ENCODE data around the gene LAMP1. TPM values are rescaled to one million over a fixed set of nuclear protein-coding genes. Genes with fewer than 3 reads are reported as not detected.

LAMP1 gene
- total RNA-seq, 1 experiment from 2014 or later, result 29.7 TPM

- no peak for DNase-seq
- Histone ChIP-seq H3K79me2 (ENCODE audit: low read length) (no peaks in the 10 kb centered on the region), H2AFZ (ENCODE audit: low read length) (no peak overlapping the region), H4K20me1 (ENCODE audit: insufficient read depth, low read depth, low read length) (no peaks in the 10 kb centered on the region), H3K4me1 (ENCODE audit: low read length) (no peaks in the 10 kb centered on the region), H3K4me3 (ENCODE audit: low read length) (no peak overlapping the region), H3K27ac (ENCODE audit: low read length) (no peak overlapping the region), H3K4me2 (ENCODE audit: low read depth, low read length, poor library complexity, severe bottlenecking) (no peak overlapping the region), H3K9me3 (ENCODE audit: low read length) (no peaks in the 10 kb centered on the region), H3K36me3 (ENCODE audit: insufficient read depth, low read length) (peaks cover 7% of the 10 kb centered on the region), H3K9me2 (replicated peaks; ENCODE audit: insufficient read depth, low read length) (no peaks in the 10 kb centered on the region), H3K9ac (ENCODE audit: low read length) (no peak overlapping the region), H3K27me3 (ENCODE audit: low read length) (no peaks in the 10 kb centered on the region)
Observed at GRCh38 chr13:113325779-113326178, 28.7 kb downstream of the LAMP1 start.

GRCh38 chr13:113327391-113327765, 30.3 kb downstream of the LAMP1 start:
- Histone ChIP-seq H3K4me2 (ENCODE audit: low read depth, low read length, poor library complexity, severe bottlenecking) (no peak overlapping the region), H4K20me1 (ENCODE audit: insufficient read depth, low read depth, low read length) (no peaks in the 10 kb centered on the region), H3K79me2 (ENCODE audit: low read length) (no peaks in the 10 kb centered on the region), H3K9me2 (replicated peaks; ENCODE audit: insufficient read depth, low read length) (no peaks in the 10 kb centered on the region), H3K9me3 (ENCODE audit: low read length) (no peaks in the 10 kb centered on the region), H3K4me1 (ENCODE audit: low read length) (no peaks in the 10 kb centered on the region), H3K9ac (ENCODE audit: low read length) (no peak overlapping the region), H3K4me3 (ENCODE audit: low read length) (no peak overlapping the region), H3K36me3 (ENCODE audit: insufficient read depth, low read length) (peaks cover 7% of the 10 kb centered on the region; the same call in 1 of the 2 replicates), H3K27me3 (ENCODE audit: low read length) (no peaks in the 10 kb centered on the region), H2AFZ (ENCODE audit: low read length) (no peak overlapping the region), H3K27ac (ENCODE audit: low read length) (no peak overlapping the region)
- DNase-seq, result no peak

- Histone ChIP-seq H3K36me3 (ENCODE audit: insufficient read depth, low read length) (peaks cover 7% of the 10 kb centered on the region; the same call in 1 of the 2 replicates), H3K27me3 (ENCODE audit: low read length) (no peaks in the 10 kb centered on the region), H2AFZ (ENCODE audit: low read length) (no peak overlapping the region), H3K4me2 (ENCODE audit: low read depth, low read length, poor library complexity, severe bottlenecking) (no peak overlapping the region), H3K79me2 (ENCODE audit: low read length) (no peaks in the 10 kb centered on the region), H3K4me1 (ENCODE audit: low read length) (no peaks in the 10 kb centered on the region), H3K9me3 (ENCODE audit: low read length) (no peaks in the 10 kb centered on the region), H4K20me1 (ENCODE audit: insufficient read depth, low read depth, low read length) (no peaks in the 10 kb centered on the region), H3K27ac (ENCODE audit: low read length) (no peak overlapping the region), H3K9ac (ENCODE audit: low read length) (no peak overlapping the region), H3K4me3 (ENCODE audit: low read length) (no peak overlapping the region), H3K9me2 (replicated peaks; ENCODE audit: insufficient read depth, low read length) (no peaks in the 10 kb centered on the region)
- no peak for DNase-seq
Observed at GRCh38 chr13:113327766-113328471, 30.9 kb downstream of the LAMP1 start.

GRCh38 chr13:113328851-113329250, 31.8 kb downstream of the LAMP1 start:
- H3K4me2 ChIP-seq (ENCODE audit: low read depth, low read length, poor library complexity, severe bottlenecking), result no peak overlapping the region
- no peak overlapping the region for H3K9ac ChIP-seq (ENCODE audit: low read length)
- no peaks in the 10 kb centered on the region for H3K4me1 ChIP-seq (ENCODE audit: low read length)
- H2AFZ ChIP-seq (ENCODE audit: low read length), result no peak overlapping the region
- H3K9me2 ChIP-seq (replicated peaks; ENCODE audit: insufficient read depth, low read length), result no peaks in the 10 kb centered on the region
- H4K20me1 ChIP-seq (ENCODE audit: insufficient read depth, low read depth, low read length), result no peaks in the 10 kb centered on the region
- H3K79me2 ChIP-seq (ENCODE audit: low read length), result no peaks in the 10 kb centered on the region
- DNase-seq, result no peak
- H3K27ac ChIP-seq (ENCODE audit: low read length), result no peak overlapping the region
- H3K4me3 ChIP-seq (ENCODE audit: low read length), result no peak overlapping the region
- H3K27me3 ChIP-seq (ENCODE audit: low read length), result no peaks in the 10 kb centered on the region
- H3K36me3 ChIP-seq (ENCODE audit: insufficient read depth, low read length), result peaks cover 1% of the 10 kb centered on the region; the same call in 1 of the 2 replicates
- H3K9me3 ChIP-seq (ENCODE audit: low read length), result no peaks in the 10 kb centered on the region

- H3K36me3 ChIP-seq (ENCODE audit: insufficient read depth, low read length), result no peaks in the 10 kb centered on the region
- no peak overlapping the region for H3K4me2 ChIP-seq (ENCODE audit: low read depth, low read length, poor library complexity, severe bottlenecking)
- H3K9ac ChIP-seq (ENCODE audit: low read length), result no peak overlapping the region
- H3K4me3 ChIP-seq (ENCODE audit: low read length), result no peak overlapping the region
- DNase-seq, result no peak
- no peaks in the 10 kb centered on the region for H3K9me3 ChIP-seq (ENCODE audit: low read length)
- no peak overlapping the region for H2AFZ ChIP-seq (ENCODE audit: low read length)
- H3K27ac ChIP-seq (ENCODE audit: low read length), result no peak overlapping the region
- H3K4me1 ChIP-seq (ENCODE audit: low read length), result no peaks in the 10 kb centered on the region
- H3K27me3 ChIP-seq (ENCODE audit: low read length), result no peaks in the 10 kb centered on the region
- no peaks in the 10 kb centered on the region for H3K79me2 ChIP-seq (ENCODE audit: low read length)
- no peaks in the 10 kb centered on the region for H4K20me1 ChIP-seq (ENCODE audit: insufficient read depth, low read depth, low read length)
- H3K9me2 ChIP-seq (replicated peaks; ENCODE audit: insufficient read depth, low read length), result no peaks in the 10 kb centered on the region
Observed at GRCh38 chr13:113329656-113330312, 32.7 kb downstream of the LAMP1 start.

- H3K79me2 ChIP-seq (ENCODE audit: low read length), result no peaks in the 10 kb centered on the region
- H4K20me1 ChIP-seq (ENCODE audit: insufficient read depth, low read depth, low read length), result no peaks in the 10 kb centered on the region
- no peak overlapping the region for H3K27ac ChIP-seq (ENCODE audit: low read length)
- no peak overlapping the region for H2AFZ ChIP-seq (ENCODE audit: low read length)
- H3K36me3 ChIP-seq (ENCODE audit: insufficient read depth, low read length), result no peaks in the 10 kb centered on the region
- no peak for DNase-seq
- no peak overlapping the region for H3K9ac ChIP-seq (ENCODE audit: low read length)
- no peaks in the 10 kb centered on the region for H3K4me1 ChIP-seq (ENCODE audit: low read length)
- no peaks in the 10 kb centered on the region for H3K9me2 ChIP-seq (replicated peaks; ENCODE audit: insufficient read depth, low read length)
- H3K4me2 ChIP-seq (ENCODE audit: low read depth, low read length, poor library complexity, severe bottlenecking), result no peak overlapping the region
- H3K9me3 ChIP-seq (ENCODE audit: low read length), result no peaks in the 10 kb centered on the region
- no peaks in the 10 kb centered on the region for H3K27me3 ChIP-seq (ENCODE audit: low read length)
- no peak overlapping the region for H3K4me3 ChIP-seq (ENCODE audit: low read length)
Observed at GRCh38 chr13:113332615-113333014, 35.6 kb downstream of the LAMP1 start.

- H3K9me2 ChIP-seq (replicated peaks; ENCODE audit: insufficient read depth, low read length), result no peaks in the 10 kb centered on the region
- no peaks in the 10 kb centered on the region for H3K4me1 ChIP-seq (ENCODE audit: low read length)
- no peaks in the 10 kb centered on the region for H3K79me2 ChIP-seq (ENCODE audit: low read length)
- no peaks in the 10 kb centered on the region for H3K9me3 ChIP-seq (ENCODE audit: low read length)
- H2AFZ ChIP-seq (ENCODE audit: low read length), result no peak overlapping the region
- no peak overlapping the region for H3K27ac ChIP-seq (ENCODE audit: low read length)
- no peaks in the 10 kb centered on the region for H3K27me3 ChIP-seq (ENCODE audit: low read length)
- no peak overlapping the region for H3K4me2 ChIP-seq (ENCODE audit: low read depth, low read length, poor library complexity, severe bottlenecking)
- no peaks in the 10 kb centered on the region for H4K20me1 ChIP-seq (ENCODE audit: insufficient read depth, low read depth, low read length)
- no peaks in the 10 kb centered on the region for H3K36me3 ChIP-seq (ENCODE audit: insufficient read depth, low read length)
- no peak overlapping the region for H3K4me3 ChIP-seq (ENCODE audit: low read length)
- no peak overlapping the region for H3K9ac ChIP-seq (ENCODE audit: low read length)
- no peak for DNase-seq
Observed at GRCh38 chr13:113333076-113333475, 36.0 kb downstream of the LAMP1 start.

GRCh38 chr13:113337556-113337955, 40.5 kb downstream of the LAMP1 start:
- H3K9me3 ChIP-seq (ENCODE audit: low read length), result no peaks in the 10 kb centered on the region
- no peaks in the 10 kb centered on the region for H3K36me3 ChIP-seq (ENCODE audit: insufficient read depth, low read length)
- no peak overlapping the region for H2AFZ ChIP-seq (ENCODE audit: low read length)
- H3K27me3 ChIP-seq (ENCODE audit: low read length), result no peaks in the 10 kb centered on the region
- DNase-seq, result no peak
- H3K4me1 ChIP-seq (ENCODE audit: low read length), result no peaks in the 10 kb centered on the region
- H3K4me3 ChIP-seq (ENCODE audit: low read length), result no peak overlapping the region
- no peak overlapping the region for H3K9ac ChIP-seq (ENCODE audit: low read length)
- no peaks in the 10 kb centered on the region for H3K9me2 ChIP-seq (replicated peaks; ENCODE audit: insufficient read depth, low read length)
- H3K79me2 ChIP-seq (ENCODE audit: low read length), result no peaks in the 10 kb centered on the region
- H4K20me1 ChIP-seq (ENCODE audit: insufficient read depth, low read depth, low read length), result no peaks in the 10 kb centered on the region
- no peak overlapping the region for H3K27ac ChIP-seq (ENCODE audit: low read length)
- H3K4me2 ChIP-seq (ENCODE audit: low read depth, low read length, poor library complexity, severe bottlenecking), result no peak overlapping the region
